ENCODE measurements around the gene PKM.

Gene PKM

GRCh38 chr15:72197460-72198355 is 33.3 kb downstream of the PKM start, which contains the start of gene GRAMD2A:
TSS of gene GRAMD2A (minus strand) at chr15:72197787.
- TF ChIP-seq, protein P1, sequence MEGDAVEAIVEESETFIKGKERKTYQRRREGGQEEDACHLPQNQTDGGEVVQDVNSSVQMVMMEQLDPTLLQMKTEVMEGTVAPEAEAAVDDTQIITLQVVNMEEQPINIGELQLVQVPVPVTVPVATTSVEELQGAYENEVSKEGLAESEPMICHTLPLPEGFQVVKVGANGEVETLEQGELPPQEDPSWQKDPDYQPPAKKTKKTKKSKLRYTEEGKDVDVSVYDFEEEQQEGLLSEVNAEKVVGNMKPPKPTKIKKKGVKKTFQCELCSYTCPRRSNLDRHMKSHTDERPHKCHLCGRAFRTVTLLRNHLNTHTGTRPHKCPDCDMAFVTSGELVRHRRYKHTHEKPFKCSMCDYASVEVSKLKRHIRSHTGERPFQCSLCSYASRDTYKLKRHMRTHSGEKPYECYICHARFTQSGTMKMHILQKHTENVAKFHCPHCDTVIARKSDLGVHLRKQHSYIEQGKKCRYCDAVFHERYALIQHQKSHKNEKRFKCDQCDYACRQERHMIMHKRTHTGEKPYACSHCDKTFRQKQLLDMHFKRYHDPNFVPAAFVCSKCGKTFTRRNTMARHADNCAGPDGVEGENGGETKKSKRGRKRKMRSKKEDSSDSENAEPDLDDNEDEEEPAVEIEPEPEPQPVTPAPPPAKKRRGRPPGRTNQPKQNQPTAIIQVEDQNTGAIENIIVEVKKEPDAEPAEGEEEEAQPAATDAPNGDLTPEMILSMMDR (IDR thresholded peaks at IDR 0.05; ENCODE audit: control insufficient read depth, extremely low read depth, insufficient read depth) = no peak
- H3K4me3 ChIP-seq (ENCODE audit: low read depth, low read length) = no peak within 1 kb of the TSS
- DNase-seq (ENCODE audit: low read depth) = no peak

GRCh38 chr15:72197041-72197459 is 33.9 kb downstream of the PKM start:
- no peak for DNase-seq (ENCODE audit: low read depth)
- no peak overlapping the region for H3K4me3 ChIP-seq (ENCODE audit: low read depth, low read length)

GRCh38 chr15:72196409-72197040 is 34.5 kb downstream of the PKM start:
- TF ChIP-seq, protein P1 (IDR thresholded peaks at IDR 0.05; ENCODE audit: control insufficient read depth, extremely low read depth, insufficient read depth) = no peak
- no peak overlapping the region for H3K4me3 ChIP-seq (ENCODE audit: low read depth, low read length)
- no peak for DNase-seq (ENCODE audit: low read depth)

More at GRCh38 chr15:72197041-72197459, 33.9 kb downstream of the PKM start:
- TF ChIP-seq, protein P1 (IDR thresholded peaks at IDR 0.05; ENCODE audit: control insufficient read depth, extremely low read depth, insufficient read depth) = no peak

- H3K4me3 ChIP-seq (ENCODE audit: low read depth, low read length) = no peak overlapping the region
- DNase-seq (ENCODE audit: low read depth) = no peak
- TF ChIP-seq, protein P1 (IDR thresholded peaks at IDR 0.05; ENCODE audit: control insufficient read depth, extremely low read depth, insufficient read depth) = no peak
Measured at GRCh38 chr15:72195101-72195511, 35.9 kb downstream of the PKM start.

- H3K4me3 ChIP-seq (ENCODE audit: low read depth, low read length) = no peak overlapping the region
- TF ChIP-seq, protein P1 (IDR thresholded peaks at IDR 0.05; ENCODE audit: control insufficient read depth, extremely low read depth, insufficient read depth) = no peak
- DNase-seq (ENCODE audit: low read depth) = no peak
Measured at GRCh38 chr15:72193836-72194396, 37.1 kb downstream of the PKM start.

GRCh38 chr15:72192416-72192815 is 38.6 kb downstream of the PKM start:
- TF ChIP-seq, protein P1 (IDR thresholded peaks at IDR 0.05; ENCODE audit: control insufficient read depth, extremely low read depth, insufficient read depth) = no peak
- DNase-seq (ENCODE audit: low read depth) = no peak

More at GRCh38 chr15:72192416-72192815, 38.6 kb downstream of the PKM start:
- no peak overlapping the region for H3K4me3 ChIP-seq (ENCODE audit: low read depth, low read length)

Data from LNCaP clone FGC (cell line).